GM06990 (cell line): Measurements from ENCODE around the gene SHFL.

Experiments
- DNase-seq: peaks from one replicate; pipeline ENCODE4 v3.0.0-alpha.2; 2011; ENCODE audit not compliant: insufficient read length; ENCODE audit errors: extremely low read depth
- H3K27me3 ChIP-seq: replicated peaks from 2 replicates; pipeline ENCODE4 v1.6.0; 2011; ENCODE audit warnings: low read length; ENCODE audit not compliant: control insufficient read depth, insufficient read depth
- H3K36me3 ChIP-seq: 2 replicates; pipeline ENCODE4 v1.5.1; 2011; ENCODE audit warnings: low read length; ENCODE audit not compliant: control insufficient read depth, insufficient read depth
- H3K4me3 ChIP-seq: replicated peaks from 2 replicates; pipeline ENCODE4 v1.5.1; 2011; ENCODE audit warnings: low read depth, mild to moderate bottlenecking, control low read depth, low read length
- CTCF ChIP-seq: IDR thresholded peaks from 2 replicates; pipeline ENCODE4 v1.5.1; 2011; ENCODE audit warnings: low read length, control low read depth, mild to moderate bottlenecking, inconsistent platforms; ENCODE audit not compliant: insufficient read depth, poor library complexity, severe bottlenecking

SHFL gene

DNA sequence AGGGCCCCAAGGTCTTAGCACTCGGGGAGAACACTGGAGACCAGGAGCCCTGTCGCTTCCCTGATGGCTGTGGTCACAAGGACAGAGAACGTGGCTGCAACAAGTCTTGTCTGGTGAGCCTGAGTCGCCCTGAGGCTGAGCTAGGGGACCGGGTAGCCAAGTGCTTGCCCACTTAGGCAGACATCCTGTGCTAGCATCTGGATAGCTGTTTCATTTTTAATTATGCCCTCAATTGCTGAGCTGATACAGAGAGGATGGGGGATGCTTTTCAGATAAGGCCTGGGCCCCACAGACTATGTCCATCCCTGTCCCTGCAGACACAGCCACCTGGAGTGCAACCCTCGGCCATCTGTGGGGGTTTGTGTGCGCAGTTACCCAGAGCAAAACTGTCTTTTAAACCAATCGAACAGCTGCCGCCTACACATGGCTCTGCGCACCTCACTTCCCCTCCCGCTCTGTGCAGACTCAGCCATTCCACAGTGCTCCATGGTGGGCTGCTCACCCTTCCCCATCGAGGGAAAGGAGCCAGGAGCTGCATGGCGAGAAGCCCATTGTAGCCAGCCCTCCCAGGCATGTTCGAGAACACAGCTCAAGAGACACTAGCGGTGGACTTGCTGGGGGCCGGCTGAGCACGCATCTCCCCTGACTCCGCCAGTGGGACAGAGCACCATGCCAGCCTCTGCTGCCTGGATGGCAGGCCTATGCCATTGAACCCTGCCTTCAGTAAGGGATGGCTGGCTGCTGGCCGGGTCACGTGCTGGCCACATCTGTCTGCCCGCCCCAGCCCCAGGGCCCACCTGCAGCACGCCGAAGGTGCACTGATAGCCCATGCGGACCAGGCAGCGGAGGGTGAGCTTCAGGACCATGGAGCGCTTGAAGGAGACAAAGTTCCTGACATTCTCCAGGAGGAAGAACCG is 53.0 kb downstream of the SHFL start:
- Histone ChIP-seq H3K36me3 (peaks cover 76% of the 10 kb centered on the region), H3K27me3 (no peaks in the 10 kb centered on the region), H3K4me3 (no peak overlapping the region)
- no peak for TF ChIP-seq CTCF
- no peak for DNase-seq

DNA sequence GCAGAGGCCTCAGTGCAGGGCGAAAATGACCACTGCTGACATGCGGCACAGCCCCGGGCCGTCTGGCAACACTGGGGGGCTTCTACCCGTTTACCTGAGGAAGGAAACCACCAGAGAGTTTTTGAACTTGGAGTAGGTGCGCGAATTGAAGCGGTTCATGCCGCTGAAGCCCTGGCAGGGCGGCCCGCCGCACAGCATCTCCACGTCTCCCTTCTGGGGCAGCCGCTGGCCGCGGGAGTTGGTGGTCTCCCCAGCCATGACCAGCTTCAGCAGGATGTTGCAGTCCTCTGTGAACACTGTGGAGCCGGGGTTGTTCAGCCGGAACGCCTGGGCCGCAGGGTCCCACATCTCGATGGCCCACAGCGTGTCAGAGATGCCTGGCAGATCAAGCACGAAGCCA is 53.8 kb downstream of the SHFL start:
- TF ChIP-seq CTCF = no peak
- no peaks in the 10 kb centered on the region for H3K27me3 ChIP-seq
- no peak for DNase-seq
- peaks cover 80% of the 10 kb centered on the region for H3K36me3 ChIP-seq
- no peak overlapping the region for H3K4me3 ChIP-seq

- H3K36me3 ChIP-seq = peaks cover 78% of the 10 kb centered on the region
- DNase-seq = no peak
- TF ChIP-seq CTCF = no peak
Observed at GRCh38 chr19:10141479-10141878, 55.4 kb downstream of the SHFL start.

GRCh38 chr19:10141973-10142372 is 55.9 kb downstream of the SHFL start:
- Histone ChIP-seq H3K36me3 (peaks cover 80% of the 10 kb centered on the region), H3K27me3 (no peaks in the 10 kb centered on the region), H3K4me3 (no peak overlapping the region)
- TF ChIP-seq CTCF = no peak
- no peak for DNase-seq

More at GRCh38 chr19:10141479-10141878, 55.4 kb downstream of the SHFL start:
- no peak overlapping the region for H3K4me3 ChIP-seq
- no peaks in the 10 kb centered on the region for H3K27me3 ChIP-seq
